GM21367 (cell line): ENCODE results near the gene LILRB3.
"Not testable (repeated sequence)": the region's sequence is repeated elsewhere in the genome, so short reads cannot be mapped to it uniquely, and the experiment has no call there.

Source experiments
- ATAC-seq: cut with Tn5 transposase; IDR thresholded peaks from one replicate; pipeline ENCODE4 v1.9.1; 2021; ENCODE audit not compliant: unreplicated experiment

Gene LILRB3

GRCh38 chr19:54242646-54243045, 19.8 kb upstream of the LILRB3 start, which contains the start of gene LILRA6:
LILRA6 (minus strand) TSS chr19:54242790.
- ATAC-seq, result not testable (repeated sequence)

GRCh38 chr19:54242234-54242633, 19.4 kb upstream of the LILRB3 start:
- not testable (repeated sequence) for ATAC-seq

GRCh38 chr19:54240372-54241336, 17.8 kb upstream of the LILRB3 start:
- ATAC-seq, result not testable (repeated sequence)

GRCh38 chr19:54239491-54240371, 16.9 kb upstream of the LILRB3 start:
- ATAC-seq, result not testable (repeated sequence)

- no peak for ATAC-seq
These were observed 11.1 kb upstream of the LILRB3 start for GRCh38 chr19:54233941-54234340.

GRCh38 chr19:54231077-54231931, 8.5 kb upstream of the LILRB3 start:
- peak; percentile 75 for ATAC-seq

- no peak for ATAC-seq
These were observed 7.2 kb upstream of the LILRB3 start for GRCh38 chr19:54230031-54230430.

- no peak for ATAC-seq
These were observed 6.3 kb upstream of the LILRB3 start for GRCh38 chr19:54229146-54229545.

- not testable (repeated sequence) for ATAC-seq
These were observed 1.8 kb upstream of the LILRB3 start for GRCh38 chr19:54224619-54225018.

- not testable (repeated sequence) for ATAC-seq
These were observed 1.1 kb upstream of the LILRB3 start for GRCh38 chr19:54223937-54224281.

- ATAC-seq, result not testable (repeated sequence)
These were observed 600 bp upstream of the LILRB3 start for GRCh38 chr19:54223277-54223936.

GRCh38 chr19:54221947-54222346, 860 bp downstream of the LILRB3 start:
- ATAC-seq, result not testable (repeated sequence)

- not testable (repeated sequence) for ATAC-seq
These were observed 3.1 kb downstream of the LILRB3 start for GRCh38 chr19:54219702-54220101.

- no peak for ATAC-seq
These were observed 3.7 kb downstream of the LILRB3 start for GRCh38 chr19:54218960-54219661.

- no peak for ATAC-seq
These were observed 4.5 kb downstream of the LILRB3 start for GRCh38 chr19:54218259-54218658.

- ATAC-seq, result not testable (repeated sequence)
These were observed 5.1 kb downstream of the LILRB3 start for GRCh38 chr19:54217517-54218247.

- no peak for ATAC-seq
These were observed 5.9 kb downstream of the LILRB3 start for GRCh38 chr19:54216869-54217268.

- not testable (repeated sequence) for ATAC-seq
These were observed 8.1 kb downstream of the LILRB3 start for GRCh38 chr19:54214734-54215133.

GRCh38 chr19:54214217-54214616, 8.6 kb downstream of the LILRB3 start:
- ATAC-seq, result not testable (repeated sequence)
